Psoas muscle (tissue), 8 donors: ENCODE results near the gene PAX2. TPM values are rescaled to one million over a fixed set of nuclear protein-coding genes. Genes with fewer than 3 reads are reported as not detected.

ENCODE experiments used
- ATAC-seq, 4 donors: fragments of 200-7000 bp; cut with Tn5 transposase; one replicate each; pipeline ENCODE4 v1.9.1; 2020; ENCODE audit warnings: moderate library complexity in 3 of 4, mild to moderate bottlenecking in 2 of 4
- DNase-seq, 2 donors: peaks; one replicate each; pipeline ENCODE4 v3.0.0-alpha.2; 2020
- H3K27ac ChIP-seq: fragments of 200-600 bp; one replicate; pipeline ENCODE4 v1.8.0; 2022
- H3K27me3 ChIP-seq, 3 donors: fragments of 200-600 bp in 1 of 3; one replicate each; pipeline versions ENCODE4 v1.6.1 to v1.8.0; 2013 to 2022; ENCODE audit warnings: low read length in 2 of 3, mild to moderate bottlenecking in 2 of 3, moderate library complexity in 1 of 3; ENCODE audit not compliant: insufficient read depth in 3 of 3
- H3K36me3 ChIP-seq, 2 donors: fragments of 200-600 bp in 1 of 2; one replicate each; pipeline versions ENCODE4 v1.6.1 to v1.8.0; 2013 to 2022; ENCODE audit warnings: low read depth in 1 of 2, mild to moderate bottlenecking in 1 of 2, moderate library complexity in 1 of 2; ENCODE audit not compliant: insufficient read depth in 1 of 2
- H3K4me1 ChIP-seq: fragments of 200-600 bp; one replicate; pipeline ENCODE4 v1.8.0; 2022
- H3K4me3 ChIP-seq: fragments of 200-600 bp; one replicate; pipeline ENCODE4 v1.8.0; 2022; ENCODE audit warnings: mild to moderate bottlenecking
- H3K9me3 ChIP-seq: fragments of 200-600 bp; one replicate; pipeline ENCODE4 v1.8.0; 2022
- WGBS, 3 donors: extraction: QIAGEN DNeasy Blood & Tissue Kit; methylation state at CpG; one replicate each; pipeline versions ENCODE4 v1.1.6 to v1.1.7; 2013; 5-methylcytosine and 5-hydroxymethylcytosine counted together
- intact Hi-C, 2 donors: fragments of 100-400 bp; cut with DNase I; formaldehyde crosslinking; loops; one replicate each; pipeline versions ENCODE4 v1.11.0 to v1.14.2; 2022
- polyA plus RNA-seq, 3 donors: library from polyadenylated mRNA; stranded (reverse); fragments of 200-250 nt; gene quantifications; one replicate each; pipeline ENCODE4 v1.2.3, GENCODE V29; 2013
- total RNA-seq, 4 donors: library from RNA; stranded (reverse); fragmentation: NEBNext Ultra II Directional in 2 of 4; extraction: Animal tissue kit (Norgen Biotek cat#: 25700) in 2 of 4; gene quantifications; one replicate each; pipeline versions ENCODE4 v1.2.1 to v1.2.4, GENCODE V29; 2021 to 2023
- TF ChIP-seq, protein P1 (sequence below): fragments of 200-600 bp; IDR thresholded peaks from one replicate; pipeline ENCODE4 v1.8.0; 2022; ENCODE audit warnings: antibody characterized with exemption
- donor health status: healthy with polysubstance abuse.
- donor health status: DM: no; HTN: no; CAD: no; lungs with moderate emphysema.
- donor health status: Bipolar disorder and iron deficiency.
- donor health status: healthy.
- donor health status: DM: yes; HTN: yes; CAD: no.
- donor health status: DM: no; HTN: no; CAD: no.
- donor health status: DM: no; HTN: no; CAD: no.
- donor health status: DM: yes; HTN: yes; CAD: no.

PAX2 gene
- total and polyA plus RNA-seq, 7 donors, result not detected

- ATAC-seq, result no peak
Measured at GRCh38 chr10:100812978-100813377, 67.6 kb downstream of the PAX2 start.

GRCh38 chr10:100814751-100815474 is 69.5 kb downstream of the PAX2 start:
- peaks cover 0 to 61% (median 6%) of the 10 kb centered on the region in 3 donors for H3K27me3 ChIP-seq
- ATAC-seq, result no peak
- no peaks in the 10 kb centered on the region for H3K36me3 ChIP-seq
- H3K4me3 ChIP-seq, result no peak overlapping the region
- intact Hi-C loops, result no loop called here
- 22 to 25% (median 25%) methylated on average over 3 of the region's 3 CpGs for WGBS, 3 donors
- TF ChIP-seq, protein P1, sequence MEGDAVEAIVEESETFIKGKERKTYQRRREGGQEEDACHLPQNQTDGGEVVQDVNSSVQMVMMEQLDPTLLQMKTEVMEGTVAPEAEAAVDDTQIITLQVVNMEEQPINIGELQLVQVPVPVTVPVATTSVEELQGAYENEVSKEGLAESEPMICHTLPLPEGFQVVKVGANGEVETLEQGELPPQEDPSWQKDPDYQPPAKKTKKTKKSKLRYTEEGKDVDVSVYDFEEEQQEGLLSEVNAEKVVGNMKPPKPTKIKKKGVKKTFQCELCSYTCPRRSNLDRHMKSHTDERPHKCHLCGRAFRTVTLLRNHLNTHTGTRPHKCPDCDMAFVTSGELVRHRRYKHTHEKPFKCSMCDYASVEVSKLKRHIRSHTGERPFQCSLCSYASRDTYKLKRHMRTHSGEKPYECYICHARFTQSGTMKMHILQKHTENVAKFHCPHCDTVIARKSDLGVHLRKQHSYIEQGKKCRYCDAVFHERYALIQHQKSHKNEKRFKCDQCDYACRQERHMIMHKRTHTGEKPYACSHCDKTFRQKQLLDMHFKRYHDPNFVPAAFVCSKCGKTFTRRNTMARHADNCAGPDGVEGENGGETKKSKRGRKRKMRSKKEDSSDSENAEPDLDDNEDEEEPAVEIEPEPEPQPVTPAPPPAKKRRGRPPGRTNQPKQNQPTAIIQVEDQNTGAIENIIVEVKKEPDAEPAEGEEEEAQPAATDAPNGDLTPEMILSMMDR, result no peak
- H3K9me3 ChIP-seq, result no peaks in the 10 kb centered on the region
- no peak for DNase-seq
- no peak overlapping the region for H3K27ac ChIP-seq
- no peaks in the 10 kb centered on the region for H3K4me1 ChIP-seq

More at GRCh38 chr10:100812978-100813377, 67.6 kb downstream of the PAX2 start:
- H3K36me3 ChIP-seq, result no peaks in the 10 kb centered on the region
- H3K4me3 ChIP-seq, result no peak overlapping the region
- H3K4me1 ChIP-seq, result no peaks in the 10 kb centered on the region
- WGBS, 3 donors, result 70 to 77% (median 72%) methylated on average over 6 of the region's 6 CpGs
- no peak overlapping the region for H3K27ac ChIP-seq
- no peak for DNase-seq
- TF ChIP-seq, protein P1, result no peak
- intact Hi-C loops, result no loop called here
- no peaks in the 10 kb centered on the region for H3K9me3 ChIP-seq
- peaks cover 0 to 59% (median 12%) of the 10 kb centered on the region in 3 donors for H3K27me3 ChIP-seq

DNA sequence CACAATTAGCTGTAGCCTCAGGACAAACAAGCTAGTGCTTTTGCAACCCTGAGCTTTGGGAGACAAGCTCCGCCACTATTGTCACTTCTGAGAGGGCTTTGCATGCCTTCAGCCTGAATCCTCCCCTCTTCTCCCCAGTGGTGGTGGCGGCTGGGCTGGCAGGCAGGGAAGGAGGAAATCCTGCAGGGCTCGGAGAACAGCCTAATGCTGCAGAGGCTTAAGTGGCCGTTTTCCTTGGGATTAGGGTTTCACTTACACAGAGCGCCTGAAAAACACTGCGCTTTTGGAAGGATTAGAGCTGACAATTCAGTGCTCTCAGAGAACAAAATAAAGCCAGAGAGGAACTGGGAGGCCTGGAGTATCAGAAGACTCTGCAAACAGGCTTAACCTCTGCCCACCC is 71.3 kb downstream of the PAX2 start:
- H3K4me1 ChIP-seq, result no peaks in the 10 kb centered on the region
- no peaks in the 10 kb centered on the region for H3K36me3 ChIP-seq
- 20 to 36% (median 36%) methylated on average over 5 to 6 of the region's 6 CpGs for WGBS, 3 donors
- DNase-seq (no peak), ATAC-seq (no peak)
- no peak overlapping the region for H3K27ac ChIP-seq
- TF ChIP-seq, protein P1, result no peak
- H3K4me3 ChIP-seq, result no peak overlapping the region
- intact Hi-C loops, result no loop called here
- H3K9me3 ChIP-seq, result no peaks in the 10 kb centered on the region
- H3K27me3 ChIP-seq, result peaks cover 0 to 68% (median 6%) of the 10 kb centered on the region in 3 donors

DNA sequence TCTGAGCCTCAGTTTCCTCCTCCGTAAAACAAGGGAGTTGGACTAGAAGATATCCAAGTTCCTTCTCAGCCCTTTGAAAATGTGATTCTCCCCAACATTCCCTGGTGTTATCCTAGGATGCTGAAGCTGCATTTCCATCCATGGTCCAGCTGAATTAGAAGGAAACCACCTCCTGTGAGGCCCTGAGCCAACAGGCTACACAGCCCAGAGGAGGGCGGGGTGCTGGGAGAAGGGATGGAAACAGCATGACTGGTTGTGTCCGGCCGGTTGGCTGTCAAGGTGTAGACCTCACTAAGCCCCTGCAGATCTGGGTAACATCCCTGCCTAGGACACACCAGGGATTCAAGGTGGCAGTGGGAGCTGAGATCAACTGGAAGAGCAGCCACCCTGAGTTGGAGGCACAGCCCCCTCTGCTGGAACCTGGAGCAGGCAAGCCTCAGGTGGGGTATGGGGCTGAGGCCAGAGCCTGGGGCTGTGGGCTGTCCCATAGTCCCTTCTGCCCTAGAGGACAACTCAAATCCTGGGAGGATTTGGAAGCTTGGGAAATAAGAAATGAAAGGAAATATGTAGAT is 72.0 kb downstream of the PAX2 start:
- Histone ChIP-seq H3K27me3 (peaks cover 0 to 68% (median 6%) of the 10 kb centered on the region in 3 donors), H3K4me3 (no peak overlapping the region), H3K4me1 (no peaks in the 10 kb centered on the region), H3K27ac (no peak overlapping the region), H3K36me3 (no peaks in the 10 kb centered on the region), H3K9me3 (no peaks in the 10 kb centered on the region)
- no peak for ATAC-seq
- WGBS, 3 donors, result 54 to 71% (median 69%) methylated on average over 4 of the region's 4 CpGs
- intact Hi-C loops, result no loop called here
- TF ChIP-seq, protein P1, result no peak
- DNase-seq, result no peak
